ENCODE measurements around the gene ACTRT2. TPM values are rescaled to one million over a fixed set of nuclear protein-coding genes. Genes with fewer than 3 reads are reported as not detected.

ACTRT2 gene
- total RNA-seq, 2 donors from 2014 or later = not detected

DNA sequence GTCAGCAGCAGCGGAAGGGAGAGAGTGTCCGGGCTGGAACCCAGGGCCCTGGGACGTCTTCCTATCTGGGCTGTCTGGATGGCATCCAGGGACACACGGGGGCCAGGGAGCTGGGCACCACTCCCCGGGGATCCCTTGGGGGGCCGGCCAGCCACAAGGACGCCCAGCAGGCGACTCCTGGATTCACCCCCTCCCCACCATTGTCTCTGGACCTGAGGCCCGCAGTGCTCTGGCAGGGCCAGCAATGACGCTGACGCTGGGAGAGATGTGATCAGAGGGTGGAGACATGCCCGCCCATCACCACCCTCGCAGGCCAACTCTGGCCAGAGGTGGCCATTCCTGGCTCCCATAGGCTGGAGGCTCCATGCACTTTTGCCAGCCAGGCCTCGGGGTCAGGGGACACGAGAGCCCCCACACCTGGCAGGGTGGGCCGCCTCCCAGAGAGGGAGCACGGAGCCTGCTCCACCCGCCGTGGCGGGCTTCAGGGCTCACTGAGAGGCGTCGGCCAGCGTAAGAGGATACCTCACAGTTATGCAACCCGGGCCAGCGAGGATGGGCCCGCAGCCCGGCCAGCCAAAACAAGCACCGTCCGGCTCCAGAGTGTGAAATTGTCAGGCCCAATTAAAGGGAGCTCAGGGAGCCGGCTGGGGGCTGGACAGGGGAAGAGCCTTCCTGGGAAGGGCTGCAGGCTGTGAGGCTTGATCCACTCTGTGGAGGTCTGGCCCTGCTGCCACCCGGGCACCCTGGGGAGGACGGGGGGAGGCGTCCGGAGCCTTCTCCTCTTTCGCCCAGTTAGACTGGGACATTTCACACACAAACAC lies 10.3 kb downstream of the ACTRT2 start:
- Mint-ChIP-seq H3K4me3 (no peak overlapping the region), H3K36me3 (ENCODE audit: insufficient read depth in 2 of 2) (no peaks in the 10 kb centered on the region), H3K4me1 (ENCODE audit: low read depth) (no peaks in the 10 kb centered on the region)

DNA sequence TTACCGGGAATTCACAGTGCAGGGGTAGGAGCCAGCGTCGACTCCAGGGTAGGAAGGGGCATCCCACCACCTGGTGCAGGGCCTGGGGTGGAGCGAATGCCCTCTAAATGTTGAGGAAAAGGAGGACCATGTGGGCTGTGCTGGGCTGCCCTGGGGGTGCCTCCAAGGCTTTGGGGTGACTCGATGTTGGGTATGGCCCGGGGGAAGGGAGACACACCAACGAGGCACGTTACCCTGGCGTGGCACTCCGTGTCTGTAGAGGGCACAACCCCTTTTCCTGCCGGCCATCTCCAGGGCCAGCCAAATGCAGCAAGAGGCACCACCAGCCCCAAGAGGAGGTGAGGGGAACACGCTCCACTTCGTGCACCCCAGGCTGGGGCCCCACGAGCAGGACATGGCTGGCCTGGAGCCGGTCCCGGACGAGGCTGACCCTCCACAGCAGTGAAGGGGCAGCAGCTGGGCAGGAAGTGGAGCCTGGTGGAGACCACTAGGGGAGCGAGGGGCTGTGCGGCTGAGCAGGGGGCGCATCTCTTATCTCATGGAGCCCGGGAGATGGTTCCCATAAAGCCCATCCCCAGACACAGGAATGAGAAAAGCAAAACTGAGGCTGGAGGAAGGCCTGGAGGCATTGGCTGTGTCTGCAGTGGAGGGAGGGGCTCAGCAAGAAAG lies 11.2 kb downstream of the ACTRT2 start:
- DNase-seq (no peak), ATAC-seq (replicated peaks in 1 of 2) (no peak)
- no peak overlapping the region for H3K4me3 Mint-ChIP-seq
- H3K36me3 Mint-ChIP-seq (ENCODE audit: insufficient read depth in 2 of 2) = no peaks in the 10 kb centered on the region
- H3K4me1 Mint-ChIP-seq (ENCODE audit: low read depth) = no peaks in the 10 kb centered on the region
- no peaks in the 10 kb centered on the region for H3K27me3 Mint-ChIP-seq (ENCODE audit: low read depth)
- no peaks in the 10 kb centered on the region for H3K9me3 Mint-ChIP-seq
- H3K27ac Mint-ChIP-seq = no peak overlapping the region

More for the DNA sequence above, 10.3 kb downstream of the ACTRT2 start:
- no peak for DNase-seq
- ATAC-seq (replicated peaks in 1 of 2) = no peak
- Mint-ChIP-seq H3K27ac (no peak overlapping the region), H3K27me3 (ENCODE audit: low read depth) (no peaks in the 10 kb centered on the region), H3K9me3 (no peaks in the 10 kb centered on the region)

DNA sequence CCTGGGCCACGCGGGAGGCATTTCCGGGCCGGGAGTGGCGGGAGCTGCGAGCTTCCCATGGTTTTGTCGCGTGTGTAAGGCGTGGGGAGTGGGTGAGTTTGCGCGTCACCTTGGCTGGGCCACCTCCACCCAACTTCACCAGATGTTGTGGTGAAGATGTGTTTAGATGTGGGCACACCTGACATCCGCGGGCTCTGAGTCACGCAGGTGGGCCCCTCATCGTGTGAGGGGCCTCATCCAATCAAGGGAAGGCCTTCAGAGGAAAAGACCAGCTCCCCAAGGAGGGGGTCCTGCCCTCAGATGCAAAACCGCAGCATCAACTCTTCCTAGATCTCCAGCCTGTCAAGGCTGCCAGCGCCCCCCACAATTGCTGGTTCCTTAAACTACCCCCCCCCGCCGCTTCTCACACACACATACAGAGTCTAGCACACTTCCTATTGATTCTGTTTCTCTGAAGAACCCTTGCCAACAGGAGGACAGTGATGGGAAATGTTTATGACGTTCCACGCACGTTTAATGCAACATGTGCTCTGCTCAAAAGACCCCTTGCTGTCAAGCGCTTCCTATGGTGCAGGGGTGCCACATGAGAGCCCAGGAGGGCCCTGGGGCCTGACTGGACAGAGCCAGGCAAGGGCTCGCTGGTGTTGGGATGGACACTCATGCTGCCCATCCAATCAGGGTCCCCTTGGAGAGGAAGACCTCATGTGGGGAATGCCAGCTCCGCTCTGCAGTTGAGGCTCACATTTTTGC lies 11.9 kb downstream of the ACTRT2 start:
- no peak overlapping the region for H3K4me3 Mint-ChIP-seq
- no peaks in the 10 kb centered on the region for H3K27me3 Mint-ChIP-seq (ENCODE audit: low read depth)
- H3K4me1 Mint-ChIP-seq (ENCODE audit: low read depth) = no peaks in the 10 kb centered on the region
- DNase-seq (peak; percentile 10 to 12), ATAC-seq (replicated peaks in 1 of 2) (peak; percentile 39 to 45)
- H3K9me3 Mint-ChIP-seq = no peaks in the 10 kb centered on the region
- H3K27ac Mint-ChIP-seq = no peak overlapping the region
- H3K36me3 Mint-ChIP-seq (ENCODE audit: insufficient read depth in 2 of 2) = no peaks in the 10 kb centered on the region

DNA sequence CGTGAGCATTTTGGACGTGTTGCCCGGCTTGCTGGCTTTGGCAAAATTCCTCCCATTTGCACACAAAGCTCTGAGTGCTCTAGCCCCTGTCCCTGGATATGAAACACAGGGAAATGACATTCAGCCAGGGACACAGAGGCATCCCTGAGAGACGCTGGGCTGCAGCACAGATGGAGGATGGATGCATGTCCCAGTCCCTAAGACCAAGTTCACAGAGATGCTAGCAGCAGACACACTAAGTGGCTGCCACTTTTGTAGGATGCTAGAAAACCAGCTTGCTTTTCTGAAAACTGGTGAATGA lies 12.5 kb downstream of the ACTRT2 start:
- H3K27me3 Mint-ChIP-seq (ENCODE audit: low read depth) = no peaks in the 10 kb centered on the region
- ATAC-seq (replicated peaks in 1 of 2) (no peak), DNase-seq (no peak)
- H3K9me3 Mint-ChIP-seq = no peaks in the 10 kb centered on the region
- H3K36me3 Mint-ChIP-seq (ENCODE audit: insufficient read depth in 2 of 2) = no peaks in the 10 kb centered on the region
- no peaks in the 10 kb centered on the region for H3K4me1 Mint-ChIP-seq (ENCODE audit: low read depth)
- H3K27ac Mint-ChIP-seq = no peak overlapping the region
- no peak overlapping the region for H3K4me3 Mint-ChIP-seq

DNA sequence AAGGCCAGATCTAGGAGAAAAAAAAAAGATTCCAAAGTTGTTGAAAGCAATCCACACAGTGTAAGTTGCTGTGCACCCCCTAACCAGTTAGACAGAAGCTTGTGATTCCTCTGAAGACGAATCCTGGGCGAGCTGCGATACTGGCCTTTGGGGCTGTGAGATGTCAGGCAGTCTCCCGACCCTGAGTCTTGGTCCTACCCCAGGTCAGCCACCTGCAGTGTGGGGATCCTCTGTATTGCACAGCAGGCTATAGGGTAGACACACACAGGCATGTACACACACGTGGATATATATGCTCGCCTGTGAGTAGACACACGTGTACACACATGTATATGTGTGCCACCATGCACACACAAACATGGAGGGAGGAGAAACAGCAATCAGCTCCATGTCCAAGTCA lies 12.9 kb downstream of the ACTRT2 start:
- Mint-ChIP-seq H3K4me1 (ENCODE audit: low read depth) (no peaks in the 10 kb centered on the region), H3K4me3 (no peak overlapping the region), H3K27ac (no peak overlapping the region), H3K27me3 (ENCODE audit: low read depth) (no peaks in the 10 kb centered on the region), H3K36me3 (ENCODE audit: insufficient read depth in 2 of 2) (no peaks in the 10 kb centered on the region), H3K9me3 (no peaks in the 10 kb centered on the region)
- ATAC-seq (replicated peaks in 1 of 2) (no peak), DNase-seq (no peak)

DNA sequence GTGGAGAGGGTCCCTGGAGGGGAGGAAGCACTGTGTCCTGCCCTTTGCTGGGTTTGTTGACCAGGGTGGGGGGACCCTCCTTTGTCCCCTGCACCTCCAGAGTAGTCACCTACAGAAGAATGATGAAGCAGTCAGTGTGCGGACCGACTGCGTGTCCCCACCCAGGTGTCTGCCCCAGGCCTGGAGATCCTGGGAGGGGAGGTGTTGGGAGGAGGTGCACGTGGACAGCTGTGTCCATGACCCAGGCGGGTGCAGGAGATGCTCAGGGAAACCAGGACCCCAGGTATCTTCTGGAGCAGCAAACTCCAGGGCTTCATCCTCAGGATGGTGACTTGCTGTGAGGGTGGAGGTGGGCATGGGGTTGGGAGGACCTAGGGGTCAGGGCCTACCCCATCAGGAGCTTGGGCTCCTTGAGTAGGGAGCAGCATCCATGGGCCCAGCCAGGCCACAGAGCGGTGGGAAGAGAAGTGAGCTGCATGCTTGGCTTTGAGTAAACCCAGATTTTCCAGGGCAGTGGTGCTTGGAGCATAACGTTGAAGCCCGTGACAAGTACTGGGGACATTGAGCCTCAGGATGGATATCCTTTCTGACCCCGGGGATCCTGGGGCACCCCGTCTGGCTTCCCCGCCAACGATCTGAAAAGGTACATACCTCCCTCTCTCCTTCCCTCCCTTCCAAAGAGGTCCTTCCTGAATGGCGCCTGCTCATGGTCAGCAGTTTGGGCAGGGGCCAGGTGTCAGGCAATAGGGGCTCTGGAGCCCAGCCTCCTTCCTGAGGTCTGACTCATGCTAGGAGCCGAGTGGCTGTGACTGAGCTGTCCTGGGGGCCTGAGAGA lies 13.7 kb downstream of the ACTRT2 start:
- Mint-ChIP-seq H3K4me3 (no peak overlapping the region), H3K27me3 (ENCODE audit: low read depth) (no peaks in the 10 kb centered on the region), H3K36me3 (ENCODE audit: insufficient read depth in 2 of 2) (no peaks in the 10 kb centered on the region), H3K9me3 (no peaks in the 10 kb centered on the region), H3K27ac (no peak overlapping the region), H3K4me1 (ENCODE audit: low read depth) (no peaks in the 10 kb centered on the region)
- no peak for ATAC-seq (replicated peaks in 1 of 2)
- DNase-seq = no peak

DNA sequence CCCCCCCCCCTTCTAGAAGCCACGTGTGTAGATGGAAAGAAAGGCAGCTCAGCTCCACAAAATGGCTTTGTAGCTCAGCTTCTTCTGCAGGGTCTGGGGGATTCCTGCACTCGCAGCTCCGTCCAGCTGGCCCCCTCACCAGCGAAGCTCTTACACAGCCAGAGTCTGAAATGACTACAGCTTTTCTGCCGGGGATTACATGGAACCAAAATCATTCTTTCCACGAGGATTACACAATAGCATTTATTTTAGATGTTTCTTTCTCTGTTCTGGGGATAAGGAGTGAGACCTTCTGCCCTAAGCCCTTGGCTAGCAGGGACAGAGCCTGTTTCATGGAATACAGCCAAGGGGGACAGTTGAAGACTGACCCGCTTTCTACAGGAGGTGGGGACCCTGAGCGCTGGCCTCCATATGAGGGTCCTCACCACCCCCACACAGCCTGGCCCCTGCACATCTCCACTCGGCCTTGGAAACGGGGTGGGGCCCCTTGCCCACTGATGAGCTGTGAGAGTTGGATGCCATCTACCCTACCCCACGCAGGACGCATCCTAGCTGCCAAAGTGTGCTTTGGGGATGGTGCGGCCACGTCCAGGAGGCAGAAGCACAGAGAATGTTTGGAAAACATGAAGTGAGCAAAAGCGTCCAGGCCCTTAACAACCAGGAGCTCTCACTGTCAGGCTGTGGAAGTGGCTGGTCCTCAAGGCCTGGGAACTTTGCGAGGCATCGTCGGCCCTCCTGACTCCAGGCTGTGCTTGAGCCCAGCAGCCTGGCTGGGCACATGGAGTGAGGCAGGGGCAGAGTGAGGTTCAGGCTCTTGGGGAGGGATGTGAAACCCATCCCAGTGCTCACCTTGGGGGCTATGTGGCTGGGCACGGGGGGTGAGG lies 14.5 kb downstream of the ACTRT2 start:
- Mint-ChIP-seq H3K4me1 (ENCODE audit: low read depth) (no peaks in the 10 kb centered on the region), H3K27ac (no peak overlapping the region), H3K4me3 (no peak overlapping the region), H3K9me3 (no peaks in the 10 kb centered on the region), H3K36me3 (ENCODE audit: insufficient read depth in 2 of 2) (no peaks in the 10 kb centered on the region), H3K27me3 (ENCODE audit: low read depth) (no peaks in the 10 kb centered on the region)
- DNase-seq = no peak
- ATAC-seq (replicated peaks in 1 of 2) = no peak

DNA sequence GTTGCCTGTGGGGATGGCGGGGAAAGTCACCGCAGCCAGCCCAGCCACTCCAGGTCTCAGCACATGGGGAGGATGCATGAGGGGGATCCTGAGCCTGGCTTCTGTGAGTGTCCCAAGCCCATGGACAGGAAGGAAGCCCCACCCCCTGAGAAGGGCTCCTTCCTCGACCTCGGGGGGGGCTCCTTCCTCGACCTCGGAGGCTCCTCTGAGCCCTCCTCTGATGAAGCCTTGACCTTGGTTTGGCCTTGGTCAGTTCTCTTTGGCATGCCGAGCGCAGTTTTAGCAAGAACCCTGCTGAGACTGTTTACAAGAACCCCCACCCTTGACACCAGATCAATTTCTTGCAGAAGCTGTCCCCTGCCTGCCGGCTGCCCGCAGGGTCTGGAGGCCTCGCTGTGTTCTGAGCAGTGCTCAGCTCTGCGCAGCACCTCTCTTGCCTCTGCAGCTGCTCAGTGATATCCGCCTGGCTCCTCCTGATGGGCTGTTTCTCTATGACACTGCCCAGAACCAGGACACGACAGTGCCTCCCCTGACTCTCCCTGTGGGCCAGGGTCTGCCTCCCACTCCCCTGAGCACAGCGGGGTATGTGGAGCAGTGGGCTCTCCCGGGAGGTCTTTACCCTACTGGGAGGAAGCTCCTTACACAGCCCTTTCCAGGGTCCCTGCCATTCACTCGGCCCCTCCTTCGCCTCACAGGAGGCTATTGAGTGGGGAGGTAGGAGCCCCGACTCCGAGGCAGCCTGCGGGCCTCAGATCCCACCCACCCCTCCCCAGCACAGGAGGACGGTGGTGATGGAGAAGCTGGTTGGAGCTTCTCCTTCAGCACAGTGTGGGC lies 15.4 kb downstream of the ACTRT2 start:
- no peaks in the 10 kb centered on the region for H3K9me3 Mint-ChIP-seq
- H3K27me3 Mint-ChIP-seq (ENCODE audit: low read depth) = no peaks in the 10 kb centered on the region
- no peak for DNase-seq
- no peaks in the 10 kb centered on the region for H3K4me1 Mint-ChIP-seq (ENCODE audit: low read depth)
- no peak for ATAC-seq (replicated peaks in 1 of 2)
- no peak overlapping the region for H3K27ac Mint-ChIP-seq
- H3K4me3 Mint-ChIP-seq = no peak overlapping the region
- H3K36me3 Mint-ChIP-seq (ENCODE audit: insufficient read depth in 2 of 2) = no peaks in the 10 kb centered on the region

DNA sequence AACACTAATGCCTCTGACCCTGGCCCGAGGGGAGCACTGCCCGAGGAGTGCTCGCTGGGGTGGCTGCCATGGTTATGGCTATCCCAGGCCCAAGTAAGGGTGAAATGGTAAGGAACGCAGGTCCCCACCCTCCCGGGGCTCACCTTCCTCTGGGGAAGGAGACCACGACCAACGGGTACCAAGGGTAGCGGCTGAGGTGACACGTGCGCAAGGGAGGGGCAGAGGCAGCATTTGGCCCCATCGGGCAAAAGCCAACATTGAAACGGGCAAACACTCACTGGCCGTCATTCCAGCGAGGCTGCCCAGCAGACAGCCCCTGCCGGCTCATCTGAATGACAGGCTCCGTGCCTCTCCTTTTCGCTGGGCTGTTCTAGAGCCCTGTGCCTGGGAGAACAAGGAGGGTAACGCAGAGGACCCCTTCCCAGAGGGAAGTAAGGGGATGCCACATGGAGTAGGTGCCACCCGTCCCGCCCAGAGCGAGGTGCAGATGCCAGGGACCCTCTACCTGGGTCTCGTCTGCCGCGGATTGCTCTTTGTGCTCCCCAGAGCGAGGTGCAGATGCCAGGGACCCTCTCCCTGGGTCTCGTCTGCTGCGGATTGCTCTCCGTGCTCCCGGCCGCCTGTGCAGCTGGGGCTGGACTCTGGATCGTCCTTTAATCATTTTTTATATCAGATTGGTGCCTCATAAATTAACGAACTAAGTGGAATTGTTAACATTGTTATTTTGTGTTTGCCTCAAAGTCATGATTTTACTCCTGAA lies 16.2 kb downstream of the ACTRT2 start:
- Mint-ChIP-seq H3K9me3 (no peaks in the 10 kb centered on the region), H3K4me3 (no peak overlapping the region), H3K27me3 (ENCODE audit: low read depth) (no peaks in the 10 kb centered on the region), H3K27ac (no peak overlapping the region), H3K4me1 (ENCODE audit: low read depth) (no peaks in the 10 kb centered on the region), H3K36me3 (ENCODE audit: insufficient read depth in 2 of 2) (no peaks in the 10 kb centered on the region)
- no peak for ATAC-seq (replicated peaks in 1 of 2)
- no peak for DNase-seq

DNA sequence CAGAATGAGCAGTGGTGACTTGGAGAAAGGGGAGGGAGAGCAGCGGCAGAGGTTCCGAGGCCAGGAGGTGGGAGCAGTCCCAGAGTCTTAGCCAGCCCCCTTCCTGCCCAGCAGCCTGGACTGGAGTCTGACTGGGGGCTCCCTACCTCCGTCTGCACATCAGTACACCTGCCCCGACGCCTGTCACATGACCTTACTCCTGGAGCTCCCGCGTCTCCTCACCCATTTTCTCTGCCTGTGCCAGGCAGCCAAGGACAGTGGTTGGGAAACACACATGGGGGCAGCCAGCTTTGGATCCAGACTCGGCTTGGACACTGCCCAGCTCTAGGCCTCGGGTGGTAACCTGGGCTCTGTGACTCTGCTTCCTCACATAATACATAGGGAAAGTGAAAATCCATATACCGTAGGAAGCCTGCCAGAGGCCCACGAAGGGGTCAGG lies 16.9 kb downstream of the ACTRT2 start:
- Mint-ChIP-seq H3K9me3 (no peaks in the 10 kb centered on the region), H3K27ac (no peak overlapping the region), H3K4me3 (no peak overlapping the region), H3K27me3 (ENCODE audit: low read depth) (no peaks in the 10 kb centered on the region), H3K4me1 (ENCODE audit: low read depth) (no peaks in the 10 kb centered on the region), H3K36me3 (ENCODE audit: insufficient read depth in 2 of 2) (no peaks in the 10 kb centered on the region)
- DNase-seq (no peak), ATAC-seq (replicated peaks in 1 of 2) (no peak)

DNA sequence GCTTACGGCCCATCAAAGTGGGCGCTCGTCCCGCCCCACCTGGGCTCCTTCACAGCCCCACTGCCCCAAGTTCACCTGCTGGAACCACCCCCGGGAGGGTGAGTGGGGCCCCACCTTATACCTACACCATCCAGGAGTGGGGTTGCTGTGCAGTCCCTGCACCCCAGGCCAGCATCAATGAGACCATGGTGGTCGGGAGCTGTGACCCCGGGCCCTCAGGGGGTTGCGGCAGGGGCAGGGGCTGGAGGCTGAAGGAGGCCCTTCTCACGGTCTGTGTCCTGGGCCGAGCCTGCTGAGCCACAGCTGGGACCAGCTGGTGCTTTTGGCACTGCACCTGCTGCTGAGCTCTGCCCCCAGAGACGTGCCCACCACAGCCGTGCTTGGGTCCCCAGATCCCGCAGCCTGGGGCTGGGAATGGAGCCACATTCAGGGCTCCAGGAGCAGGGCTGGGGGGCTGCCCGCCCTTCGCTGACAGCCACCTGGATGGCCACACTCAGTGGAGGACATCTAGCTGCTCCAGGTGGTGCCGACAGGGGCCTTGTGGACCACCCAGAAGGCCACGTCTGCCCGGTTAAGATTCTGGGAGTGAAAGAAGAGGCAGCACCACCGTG lies 17.4 kb downstream of the ACTRT2 start:
- ATAC-seq (replicated peaks in 1 of 2) (no peak), DNase-seq (no peak)
- H3K4me3 Mint-ChIP-seq = no peak overlapping the region
- no peaks in the 10 kb centered on the region for H3K36me3 Mint-ChIP-seq (ENCODE audit: insufficient read depth in 2 of 2)
- H3K27me3 Mint-ChIP-seq (ENCODE audit: low read depth) = no peaks in the 10 kb centered on the region
- H3K9me3 Mint-ChIP-seq = no peaks in the 10 kb centered on the region
- no peaks in the 10 kb centered on the region for H3K4me1 Mint-ChIP-seq (ENCODE audit: low read depth)
- no peak overlapping the region for H3K27ac Mint-ChIP-seq

Measured in activated T-cell treated with anti-CD3 and anti-CD28 coated beads, Interleukin-2, amount 50 U/mL, for 72 hours (primary cell).